ENCODE measurements around the gene IFNLR1.

IFNLR1 gene

GRCh38 chr1:24119859-24120756 lies 67.0 kb downstream of the IFNLR1 start:
- DNase-seq, result no peak

- DNase-seq, result no peak
These were observed 67.6 kb downstream of the IFNLR1 start for GRCh38 chr1:24119489-24119858.

- DNase-seq, result no peak
These were observed 68.5 kb downstream of the IFNLR1 start for GRCh38 chr1:24118410-24119242.

- DNase-seq, result no peak
These were observed 69.2 kb downstream of the IFNLR1 start for GRCh38 chr1:24117722-24118409.

GRCh38 chr1:24117132-24117531 lies 70.0 kb downstream of the IFNLR1 start:
- no peak for DNase-seq

GRCh38 chr1:24114753-24115152 lies 72.3 kb downstream of the IFNLR1 start:
- DNase-seq, result no peak

- no peak for DNase-seq
These were observed 73.5 kb downstream of the IFNLR1 start for GRCh38 chr1:24113641-24114033.

GRCh38 chr1:24111996-24112779 lies 74.9 kb downstream of the IFNLR1 start, which contains the start of gene MYOM3:
TSS of gene MYOM3 (minus strand) at chr1:24112135. CDS start at chr1:24108636, 3,499 bp downstream.
- DNase-seq, result peak; percentile 47

- DNase-seq, result no peak
These were observed 75.7 kb downstream of the IFNLR1 start for GRCh38 chr1:24111262-24111995.

GRCh38 chr1:24110642-24111261 lies 76.3 kb downstream of the IFNLR1 start:
- no peak for DNase-seq

- no peak for DNase-seq
These were observed 77.2 kb downstream of the IFNLR1 start for GRCh38 chr1:24109686-24110475.

GRCh38 chr1:24109166-24109483 lies 78.0 kb downstream of the IFNLR1 start:
- DNase-seq, result no peak

- no peak for DNase-seq
These were observed 78.5 kb downstream of the IFNLR1 start for GRCh38 chr1:24108334-24109165.

- no peak for DNase-seq
These were observed 79.5 kb downstream of the IFNLR1 start for GRCh38 chr1:24107462-24108138.

- DNase-seq, result no peak
These were observed 81.5 kb downstream of the IFNLR1 start for GRCh38 chr1:24105368-24106160.

- DNase-seq, result no peak
These were observed 82.2 kb downstream of the IFNLR1 start for GRCh38 chr1:24104854-24105253.

All from CD4-positive, alpha-beta T cell treated with Interleukin-21 for 1 hour (primary cell).